Fibroblast of skin of abdomen (primary cell): ENCODE measurements around the gene TRAF5.
"Not testable (repeated sequence)": the region's sequence is repeated elsewhere in the genome, so short reads cannot be mapped to it uniquely, and the experiment has no call there.

Experiments
- DNase-seq: peaks from one replicate; pipeline ENCODE4 v3.0.0-alpha.2; 2013

The TRAF5 gene

DNA sequence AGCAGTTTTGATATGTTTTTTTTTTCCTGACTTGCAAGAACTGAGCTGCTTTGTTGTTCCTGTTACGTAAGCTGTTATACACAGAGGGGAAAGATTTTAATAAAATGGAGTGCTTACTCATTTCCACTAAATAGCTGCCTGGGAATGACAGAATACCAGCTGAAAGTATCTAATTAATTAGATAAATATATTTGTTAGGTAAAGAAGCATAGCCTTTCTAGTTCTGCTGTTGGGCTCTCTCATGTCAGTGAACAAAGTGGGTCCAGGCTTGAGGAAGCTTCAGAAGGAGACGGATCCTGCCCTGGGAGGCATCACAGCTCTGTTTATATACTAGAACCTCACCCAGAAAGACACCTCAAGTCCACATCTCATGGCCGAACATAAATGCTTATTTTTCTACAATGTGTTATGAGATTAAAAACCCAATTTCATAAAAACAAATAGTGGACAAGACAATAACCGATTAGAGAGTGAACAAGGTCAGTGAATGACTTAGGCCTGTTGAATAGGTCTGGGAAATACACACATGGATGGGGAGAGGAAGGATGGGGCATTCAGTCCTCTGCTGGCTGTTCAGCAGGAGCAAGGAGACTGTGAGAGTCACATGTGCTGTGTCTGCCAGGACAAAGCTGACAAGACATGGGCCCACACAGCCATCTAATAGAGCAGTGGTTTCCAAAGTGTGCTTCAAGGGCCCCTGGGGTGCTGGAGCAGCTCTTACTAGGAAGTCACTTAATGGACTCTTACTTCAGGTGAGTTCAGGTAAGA lies 20.6 kb downstream of the TRAF5 start:
- no peak for DNase-seq

DNA sequence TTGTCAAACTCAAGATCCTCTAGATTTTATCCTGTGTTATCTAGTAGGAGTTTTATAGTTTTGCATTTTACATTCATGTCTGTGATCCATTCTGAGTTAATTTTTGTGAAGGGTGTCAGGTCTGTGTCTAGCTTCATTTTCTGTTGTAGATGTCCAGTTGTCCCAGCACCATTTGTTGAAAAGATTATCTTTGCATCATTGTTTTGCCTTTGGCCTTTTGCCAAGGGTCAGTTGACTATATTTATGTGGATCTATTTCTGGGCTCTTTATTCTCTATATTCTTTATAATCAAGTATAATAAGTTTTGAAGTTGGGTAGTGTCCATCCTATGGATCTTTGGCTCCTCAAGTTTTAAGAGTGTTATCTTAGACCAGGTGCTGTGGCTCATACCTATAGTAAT lies 21.9 kb downstream of the TRAF5 start:
- no peak for DNase-seq

DNA sequence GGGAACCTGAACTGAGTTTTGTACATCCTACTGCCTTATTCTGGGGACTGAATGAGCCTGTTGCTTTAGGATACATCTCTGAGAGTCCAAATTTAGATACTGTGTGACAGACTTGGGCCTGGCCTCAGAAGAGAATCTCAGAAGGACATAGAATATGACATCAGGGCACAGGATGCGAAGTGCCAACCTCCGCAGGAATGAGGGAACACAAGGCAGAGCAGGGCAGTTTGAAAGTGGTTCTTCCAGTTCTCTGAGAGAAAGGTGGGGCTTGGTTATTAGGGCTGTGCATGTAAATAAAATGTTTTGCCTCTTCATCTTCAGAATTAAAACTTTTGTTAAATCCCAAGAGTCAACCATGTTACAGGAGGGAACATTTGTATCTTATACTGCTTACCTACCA lies 23.1 kb downstream of the TRAF5 start:
- no peak for DNase-seq

DNA sequence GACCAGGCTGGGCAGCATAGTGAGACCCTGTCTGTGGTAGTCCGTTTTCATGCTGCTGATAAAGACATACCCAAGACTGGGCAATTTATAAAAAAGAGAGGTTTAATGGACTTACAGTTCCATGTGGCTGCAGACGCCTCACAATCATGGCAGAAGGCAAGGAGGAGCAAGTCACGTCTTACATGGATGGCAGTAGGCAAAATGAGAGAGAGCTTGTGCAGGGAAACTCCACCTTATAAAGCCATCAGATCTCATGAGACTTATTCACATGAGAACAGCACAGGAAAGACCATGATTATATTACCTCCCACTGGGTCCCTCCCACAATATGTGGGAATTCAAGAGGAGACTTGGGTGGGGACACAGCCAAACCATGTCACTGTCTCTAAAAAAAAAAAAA lies 25.4 kb downstream of the TRAF5 start:
- DNase-seq = not testable (repeated sequence)

DNA sequence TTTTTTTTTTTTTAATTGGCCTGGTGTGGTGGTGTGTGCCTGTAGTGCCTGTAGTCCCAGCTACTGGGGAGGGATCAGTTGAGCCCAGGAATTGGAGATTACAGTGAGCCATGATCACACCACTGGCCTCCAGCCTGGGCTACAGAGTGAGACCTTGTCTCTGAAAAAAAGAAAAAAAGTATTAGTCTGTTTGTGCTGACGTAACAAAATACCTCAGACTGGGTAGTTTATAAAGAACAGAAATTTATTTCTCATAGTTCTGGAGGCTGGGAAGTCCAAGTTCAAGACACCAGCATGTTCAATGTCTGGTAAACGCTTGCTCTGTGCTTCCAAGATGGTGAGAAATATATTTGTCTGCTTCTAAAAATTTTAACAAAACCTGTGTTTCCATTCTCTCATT lies 25.8 kb downstream of the TRAF5 start:
- DNase-seq = no peak

DNA sequence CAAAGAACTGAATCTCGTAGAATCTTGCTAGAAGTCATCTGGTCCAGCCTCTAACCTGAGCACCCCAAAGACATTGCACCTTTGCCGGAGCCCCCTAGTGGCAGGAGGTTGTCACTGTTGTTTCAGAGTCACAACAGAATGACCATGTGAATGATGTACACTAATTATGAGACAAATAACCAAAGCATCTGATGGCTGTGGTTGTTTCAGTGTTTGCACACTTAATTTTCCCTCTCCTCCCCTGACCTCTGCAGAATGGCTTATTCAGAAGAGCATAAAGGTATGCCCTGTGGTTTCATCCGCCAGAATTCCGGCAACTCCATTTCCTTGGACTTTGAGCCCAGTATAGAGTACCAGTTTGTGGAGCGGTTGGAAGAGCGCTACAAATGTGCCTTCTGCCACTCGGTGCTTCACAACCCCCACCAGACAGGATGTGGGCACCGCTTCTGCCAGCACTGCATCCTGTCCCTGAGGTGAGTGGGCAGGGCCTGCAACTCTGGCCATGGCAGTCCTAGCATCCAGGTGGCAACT lies 26.4 kb downstream of the TRAF5 start:
- no peak for DNase-seq

DNA sequence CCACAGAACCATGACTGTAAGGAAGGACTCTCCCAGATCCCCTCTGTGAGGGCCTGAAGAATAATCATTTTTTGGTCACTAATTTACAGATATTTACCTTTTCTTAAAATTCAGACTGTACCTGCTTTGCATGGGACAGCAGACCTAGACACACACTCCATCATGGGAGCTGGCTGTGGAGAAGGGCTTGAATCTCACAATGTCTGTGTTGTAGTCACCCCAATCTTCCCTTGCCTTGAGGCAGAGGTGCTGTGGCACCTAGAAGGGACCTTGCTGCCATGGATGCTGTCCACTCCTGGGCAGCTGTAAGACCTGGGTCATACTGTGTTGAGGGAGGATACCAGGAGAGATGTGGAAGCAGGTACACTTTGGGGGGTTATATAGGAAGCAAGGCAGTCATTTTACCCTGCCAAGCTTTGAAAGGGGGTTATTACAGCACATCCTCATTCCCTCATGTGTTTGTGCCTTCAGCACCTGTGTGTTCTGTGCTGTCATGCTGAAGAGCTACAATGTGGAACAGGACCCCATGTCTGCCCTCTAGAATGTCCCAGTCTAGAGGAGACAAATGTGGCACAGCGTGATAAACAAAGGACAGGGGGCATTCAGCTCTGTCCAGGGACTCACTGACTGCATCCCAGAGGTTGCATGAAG lies 27.1 kb downstream of the TRAF5 start:
- DNase-seq = no peak

DNA sequence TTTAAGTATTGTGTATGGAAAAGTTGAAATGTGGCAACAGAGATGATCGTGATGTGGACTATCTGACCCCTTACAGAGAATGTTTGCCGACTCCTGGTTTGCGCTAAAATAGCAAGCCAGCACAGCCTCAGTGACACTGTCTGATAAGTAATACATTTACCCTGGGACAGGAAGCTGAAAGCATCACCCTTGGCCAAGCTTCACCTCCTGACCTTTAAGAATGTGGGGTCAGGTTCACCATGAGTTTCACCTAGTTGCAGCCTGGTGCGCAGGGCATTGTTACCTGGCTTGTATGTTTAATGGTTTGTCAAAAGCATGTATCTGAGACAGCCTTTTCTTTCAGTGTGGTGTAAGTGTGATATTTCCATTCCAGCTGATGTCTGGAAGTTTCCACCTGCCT lies 29.2 kb downstream of the TRAF5 start:
- no peak for DNase-seq

DNA sequence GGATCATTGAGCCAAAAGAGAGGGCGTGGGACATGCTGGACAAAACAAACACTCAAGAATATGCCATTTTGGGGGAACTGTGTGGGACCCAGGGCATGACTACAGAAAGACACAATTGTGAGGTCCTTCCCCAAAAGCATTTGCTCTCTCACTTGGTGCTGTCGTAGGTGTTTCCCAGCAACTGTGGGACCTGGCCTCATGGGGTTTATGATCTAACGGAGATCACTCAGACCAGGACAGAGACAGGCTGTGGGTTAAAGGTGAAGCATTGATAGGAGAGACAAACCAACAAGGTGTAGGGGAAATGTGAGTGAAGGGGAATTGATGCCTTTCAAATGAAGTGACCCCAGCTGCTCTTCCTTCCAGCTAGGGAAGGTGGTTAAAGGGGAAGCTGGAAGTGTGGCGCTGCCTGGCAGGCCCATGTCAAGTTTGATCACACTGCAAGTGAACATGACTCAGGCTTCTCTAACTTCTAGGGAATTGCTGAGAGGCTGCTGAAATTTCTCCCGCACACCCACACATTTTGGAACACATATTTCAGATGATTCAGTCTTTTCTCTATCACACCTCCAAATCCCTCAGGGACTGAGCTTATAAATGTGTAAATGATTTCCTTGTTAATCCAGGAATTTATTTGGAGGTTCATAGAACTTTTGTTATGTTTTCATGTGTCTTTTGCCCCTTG lies 30.2 kb downstream of the TRAF5 start:
- DNase-seq = peak; percentile 62

DNA sequence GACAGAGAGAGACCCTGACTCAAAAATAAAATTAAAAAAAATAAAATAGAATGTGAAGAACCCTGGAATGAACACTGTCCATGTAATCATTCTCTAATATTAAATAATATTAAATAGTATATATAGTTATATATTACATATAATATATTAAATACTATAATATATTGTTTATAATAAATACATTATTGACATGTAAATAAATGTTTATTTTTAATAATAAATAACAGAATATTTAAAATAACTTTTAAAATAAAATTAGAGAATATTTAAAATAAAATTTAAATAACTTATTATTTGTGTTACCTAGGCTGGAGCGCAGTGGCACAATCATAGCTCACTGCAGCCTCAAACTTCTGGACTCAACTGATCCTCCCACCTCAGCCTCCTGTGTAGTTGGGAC lies 32.1 kb downstream of the TRAF5 start:
- DNase-seq = no peak

DNA sequence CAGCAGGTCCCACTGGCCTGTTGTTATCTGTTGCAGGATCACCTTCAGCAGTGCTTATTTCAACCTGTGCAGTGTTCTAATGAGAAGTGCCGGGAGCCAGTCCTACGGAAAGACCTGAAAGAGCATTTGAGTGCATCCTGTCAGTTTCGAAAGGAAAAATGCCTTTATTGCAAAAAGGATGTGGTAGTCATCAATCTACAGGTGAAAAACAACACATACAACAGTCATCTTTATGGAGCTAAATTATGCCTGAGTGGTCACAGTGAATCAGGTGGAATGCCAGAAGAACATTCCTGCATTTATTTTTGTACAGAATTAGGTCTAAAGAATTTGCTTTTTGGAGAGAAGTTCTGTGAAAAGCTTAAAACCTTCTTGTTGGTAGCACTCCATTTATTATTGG lies 33.2 kb downstream of the TRAF5 start:
- DNase-seq = no peak

DNA sequence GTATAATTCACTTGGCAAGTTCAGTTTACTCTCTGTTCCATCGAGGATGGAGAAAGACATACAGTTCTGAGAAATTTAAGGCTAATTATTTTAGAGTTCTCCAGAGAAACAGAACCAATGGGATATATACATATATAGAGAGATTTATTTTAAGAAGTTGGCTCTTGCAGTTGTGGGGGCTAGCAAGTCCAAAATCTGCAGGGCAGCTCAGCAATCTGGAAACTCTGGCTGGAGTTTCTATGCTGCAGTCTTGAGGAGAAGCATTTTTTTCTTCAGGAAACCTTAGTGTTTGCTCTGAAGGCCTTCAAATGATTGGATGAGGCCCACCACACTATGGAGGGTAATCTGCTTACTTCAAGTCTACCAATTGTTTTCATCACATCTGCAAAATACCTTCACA lies 34.6 kb downstream of the TRAF5 start:
- no peak for DNase-seq

DNA sequence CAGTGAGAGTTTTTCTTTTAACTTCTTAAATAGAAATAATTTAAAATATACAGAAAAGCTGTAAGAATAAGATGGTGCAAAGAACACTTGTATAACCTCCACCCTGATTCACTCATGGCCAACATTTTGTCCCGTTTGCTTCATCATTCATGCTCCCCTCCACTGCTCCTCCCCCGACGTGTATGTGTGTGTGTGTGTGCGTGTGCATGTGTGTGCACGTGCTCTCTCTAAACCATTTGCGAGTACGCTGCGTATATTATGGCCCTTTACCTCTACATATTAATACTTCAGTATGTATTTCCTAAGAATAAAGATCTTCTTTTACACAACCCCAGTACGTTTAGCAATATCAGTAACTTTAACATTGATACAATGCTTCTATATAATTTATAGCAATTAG lies 43.0 kb downstream of the TRAF5 start:
- DNase-seq = no peak

DNA sequence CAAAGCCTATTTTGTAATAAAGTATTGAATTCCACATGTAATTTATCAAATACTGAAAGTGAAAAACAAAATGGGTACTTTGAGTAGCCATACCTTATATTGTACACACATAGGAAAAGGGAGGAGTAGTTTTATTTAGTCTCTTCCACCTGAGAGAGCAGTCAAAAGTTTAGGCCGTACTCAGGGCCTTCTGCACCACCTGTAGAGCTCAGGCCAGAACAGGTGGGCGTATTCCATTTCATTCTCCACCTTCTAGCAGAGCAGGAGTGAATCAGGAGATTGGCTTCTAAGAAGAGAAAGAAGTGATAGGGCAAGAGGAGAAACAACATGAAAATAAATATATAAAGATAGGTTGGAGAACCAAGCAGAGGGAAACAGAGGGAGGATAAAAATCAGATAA lies 44.0 kb downstream of the TRAF5 start:
- no peak for DNase-seq

DNA sequence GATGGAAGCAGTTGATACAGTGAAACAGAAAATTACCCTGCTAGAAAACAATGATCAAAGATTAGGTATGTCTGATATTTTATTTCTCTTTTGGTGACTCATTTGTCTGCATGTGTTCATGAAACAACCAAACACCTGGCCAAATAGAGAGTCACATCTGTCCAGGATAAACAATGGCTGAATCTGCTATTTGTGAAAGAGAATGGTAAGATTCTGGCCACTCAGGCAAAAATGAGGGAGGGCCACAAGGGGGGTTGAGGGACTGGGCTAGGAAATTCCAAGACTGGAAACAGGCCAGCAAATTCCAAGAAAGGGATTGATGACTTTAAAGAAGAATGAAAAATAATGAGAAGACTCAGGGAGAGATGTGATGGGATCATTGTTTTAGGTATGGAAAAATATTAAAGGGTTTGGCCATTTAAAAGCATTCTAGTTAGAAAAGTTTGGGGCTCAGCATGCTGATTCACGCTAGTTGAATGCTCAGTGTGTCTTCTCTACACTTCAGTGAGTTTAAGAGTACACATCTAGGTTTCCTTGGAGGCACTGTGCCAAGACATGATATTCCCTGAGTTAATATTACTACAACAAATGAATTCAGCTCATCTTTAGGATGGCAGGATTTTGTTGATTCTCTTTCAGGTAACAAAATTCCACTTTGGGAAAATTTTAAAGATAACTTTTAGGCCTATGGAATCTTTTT lies 44.9 kb downstream of the TRAF5 start:
- DNase-seq = peak; percentile 38

DNA sequence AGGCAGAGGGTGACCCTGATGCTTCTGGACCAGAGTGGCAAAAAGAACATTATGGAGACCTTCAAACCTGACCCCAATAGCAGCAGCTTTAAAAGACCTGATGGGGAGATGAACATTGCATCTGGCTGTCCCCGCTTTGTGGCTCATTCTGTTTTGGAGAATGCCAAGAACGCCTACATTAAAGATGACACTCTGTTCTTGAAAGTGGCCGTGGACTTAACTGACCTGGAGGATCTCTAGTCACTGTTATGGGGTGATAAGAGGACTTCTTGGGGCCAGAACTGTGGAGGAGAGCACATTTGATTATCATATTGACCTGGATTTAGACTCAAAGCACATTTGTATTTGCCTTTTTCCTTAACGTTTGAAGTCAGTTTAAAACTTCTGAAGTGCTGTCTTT lies 45.8 kb downstream of the TRAF5 start:
- no peak for DNase-seq

DNA sequence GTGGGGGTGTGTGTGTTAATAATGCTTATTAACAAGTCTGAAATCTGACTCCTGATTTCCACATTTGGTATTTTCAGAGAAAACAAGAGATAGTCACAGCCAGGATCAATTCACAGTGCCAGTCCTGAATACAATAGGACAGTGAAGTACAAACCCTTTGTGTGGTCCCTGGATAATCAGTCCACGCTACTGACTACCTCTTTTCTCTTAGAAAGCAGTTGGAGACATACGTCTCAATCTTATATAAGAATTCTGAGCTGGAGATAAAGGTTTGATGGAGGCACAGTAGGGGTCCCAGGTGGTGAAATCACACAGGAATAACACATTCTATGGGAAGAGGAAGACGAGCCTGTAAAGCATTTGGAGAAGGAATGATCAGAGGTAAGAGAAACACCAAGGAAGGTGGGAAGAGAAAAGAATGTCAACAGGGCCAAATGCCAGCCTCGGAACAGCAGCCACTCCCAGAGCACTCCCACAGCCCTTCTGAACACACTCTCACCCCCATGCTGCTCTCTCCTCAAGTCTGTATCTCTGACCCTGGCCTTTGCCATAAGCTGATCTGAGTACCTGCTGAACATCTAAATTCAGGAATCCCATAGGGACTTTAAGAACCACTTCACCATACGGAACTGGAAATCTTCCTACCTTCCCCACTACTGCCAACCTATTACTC lies 48.6 kb downstream of the TRAF5 start:
- DNase-seq = no peak

DNA sequence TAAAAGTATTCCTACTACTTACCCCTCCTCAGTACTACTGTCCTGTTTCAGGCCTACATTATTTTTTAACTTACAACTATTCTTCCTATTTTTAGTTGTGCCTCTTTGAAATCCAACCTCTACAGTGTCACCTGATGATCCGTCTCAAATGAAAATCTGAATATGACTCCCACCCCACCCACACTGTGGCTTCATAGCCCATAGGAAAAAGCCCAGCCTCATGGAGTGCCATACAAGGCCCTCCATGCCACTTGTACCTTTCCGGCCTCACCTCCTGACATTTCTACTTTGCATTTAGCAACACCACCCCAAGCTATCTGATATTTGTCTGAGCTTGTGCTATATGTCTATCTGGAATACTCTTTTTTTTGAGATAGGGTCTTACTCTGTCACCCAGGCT lies 49.3 kb downstream of the TRAF5 start:
- no peak for DNase-seq

DNA sequence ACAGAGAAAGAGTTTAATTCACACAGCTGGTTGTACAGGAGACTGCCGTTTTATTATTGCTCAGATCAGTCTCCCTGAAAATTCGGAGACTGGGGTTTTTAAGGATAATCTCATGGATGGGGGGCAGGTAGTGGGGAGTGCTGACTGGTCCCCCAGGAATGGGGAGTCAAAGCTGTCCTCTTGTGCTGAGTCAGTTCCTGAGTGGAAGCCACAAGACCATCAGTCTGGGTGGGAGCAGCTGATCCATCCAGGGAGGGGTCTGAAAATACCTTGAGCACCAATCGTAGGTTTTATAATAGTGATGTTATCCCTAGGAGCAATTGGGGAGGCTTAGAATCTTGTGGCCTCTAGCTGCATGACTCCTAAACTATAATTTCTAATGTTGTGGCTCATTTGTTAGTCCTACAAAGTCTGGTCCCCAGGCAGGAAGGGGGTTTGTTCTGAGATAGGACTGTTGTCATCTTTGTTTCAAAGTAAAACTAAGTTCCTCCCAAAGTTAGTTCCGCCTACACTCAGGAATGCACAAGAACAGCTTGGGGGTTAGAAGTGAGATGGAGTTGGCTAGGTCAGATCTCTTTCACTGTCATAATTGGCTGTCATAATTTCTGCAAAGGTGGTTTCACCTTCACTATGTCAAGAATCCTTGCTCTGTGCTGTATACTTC lies 50.3 kb downstream of the TRAF5 start:
- DNase-seq = peak; percentile 8

DNA sequence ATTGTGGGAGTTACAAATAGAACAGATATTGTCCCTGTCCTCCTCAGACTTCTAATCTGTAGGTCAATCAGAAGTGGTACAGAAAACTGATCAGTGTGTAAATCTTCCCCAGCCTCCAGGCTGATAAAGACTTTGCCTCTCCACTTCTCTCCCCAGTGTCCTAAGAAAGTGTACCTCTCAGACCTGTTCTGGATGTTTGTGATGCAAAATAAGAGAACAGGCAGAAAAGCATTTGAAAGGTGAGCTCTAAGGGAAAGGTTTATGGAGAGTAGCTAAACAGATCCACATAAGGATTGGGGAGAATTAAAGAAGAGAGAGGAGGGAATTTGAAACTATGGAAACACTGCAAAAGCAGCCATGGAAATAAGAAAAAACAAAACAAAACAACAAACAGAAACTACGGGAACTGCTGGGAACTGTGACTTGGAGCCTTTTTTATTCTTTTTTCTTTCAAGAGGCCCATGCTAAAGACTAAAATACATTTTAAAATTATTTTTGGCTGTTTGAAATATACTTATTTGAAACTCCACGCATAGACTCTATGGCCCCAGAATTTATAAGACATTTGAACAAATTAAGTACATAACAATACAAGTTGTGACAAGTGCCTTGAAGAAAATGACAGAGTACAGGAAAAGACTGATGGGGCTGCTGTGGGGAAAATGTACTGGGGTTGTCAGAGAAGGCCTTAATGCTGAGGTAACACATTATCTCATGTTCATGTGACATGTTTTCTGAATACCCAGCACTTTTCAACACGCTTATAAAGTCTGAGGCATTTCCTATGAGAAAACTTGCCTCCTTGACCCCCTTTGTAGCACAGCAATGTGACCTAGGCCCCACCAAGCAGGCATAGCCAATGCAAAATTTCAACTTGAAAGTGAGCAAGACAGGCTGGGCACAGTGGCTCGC lies 51.2 kb downstream of the TRAF5 start:
- DNase-seq = no peak

DNA sequence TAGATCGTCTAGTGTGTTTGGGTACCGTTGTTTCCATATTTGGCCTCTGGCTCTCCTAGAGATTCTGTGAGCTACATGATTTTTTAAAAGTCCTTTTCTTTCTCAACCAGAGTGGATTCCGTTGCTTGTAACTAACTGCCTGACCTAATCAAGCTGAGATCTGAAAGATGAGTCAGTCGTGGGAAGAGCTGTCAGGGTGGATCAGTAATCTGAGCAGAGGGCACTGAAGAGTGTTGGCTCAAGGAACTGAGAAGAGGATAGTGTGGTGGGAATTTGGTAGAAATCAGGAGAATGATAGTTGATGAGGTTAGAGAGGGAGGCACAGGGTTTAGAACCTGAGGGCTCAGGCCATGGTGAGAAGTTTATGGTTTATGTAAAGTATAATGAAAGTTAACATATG lies 52.2 kb downstream of the TRAF5 start:
- peak; percentile 64 for DNase-seq
